Right atrium auricular region (tissue), 2 donors: Measurements from ENCODE around the gene RNF145. TPM values are rescaled to one million over a fixed set of nuclear protein-coding genes. Genes with fewer than 3 reads are reported as not detected.
A peak's percentile ranks its signal among the peaks of the same experiment; 100 is the strongest.

Experiments used
- DNase-seq: peaks from one replicate; pipeline ENCODE4 v3.0.0-alpha.2; 2019; ENCODE audit warnings: low spot score
- H3K27ac ChIP-seq, 2 donors: fragments of 200-600 bp; sonication (generic); 1 replicate in 1 of 2; 2 replicates in 1 of 2; pipeline ENCODE4 v1.5.1; 2016 to 2019
- H3K27me3 ChIP-seq, 2 donors: fragments of 200-600 bp; sonication (generic); one replicate each; pipeline versions ENCODE4 v1.5.1 to v1.6.0; 2017 to 2019
- H3K36me3 ChIP-seq: fragments of 200-600 bp; sonication (generic); one replicate; pipeline ENCODE4 v1.5.1; 2016
- H3K4me1 ChIP-seq, 2 donors: fragments of 200-600 bp; sonication (generic); one replicate each; pipeline versions ENCODE4 v1.5.1 to v1.6.0; 2017 to 2019
- H3K4me3 ChIP-seq, 2 donors: fragments of 200-600 bp; sonication (generic); 1 replicate in 1 of 2; 2 replicates in 1 of 2; pipeline ENCODE4 v1.5.1; 2017 to 2019; ENCODE audit warnings: mild to moderate bottlenecking in 1 of 2, moderate library complexity in 1 of 2
- H3K9me3 ChIP-seq, 2 donors: fragments of 200-600 bp; sonication (generic); one replicate each; pipeline ENCODE4 v1.5.1; 2019
- total RNA-seq, 2 donors: library from RNA; depleted of rRNA; stranded (reverse); fragments of >200 nt; gene quantifications; one replicate each; pipeline ENCODE4 v1.1.0, GENCODE V29; 2016
- TF ChIP-seq, protein P1 (sequence below), 2 donors: fragments of 200-600 bp; sonication (generic); IDR thresholded peaks; one replicate each; pipeline ENCODE4 v1.5.1; 2019; ENCODE audit warnings: antibody characterized with exemption in 2 of 2

Gene RNF145
- total RNA-seq, 2 donors from 2014 or later, result 18.1 to 29.9 TPM

DNA sequence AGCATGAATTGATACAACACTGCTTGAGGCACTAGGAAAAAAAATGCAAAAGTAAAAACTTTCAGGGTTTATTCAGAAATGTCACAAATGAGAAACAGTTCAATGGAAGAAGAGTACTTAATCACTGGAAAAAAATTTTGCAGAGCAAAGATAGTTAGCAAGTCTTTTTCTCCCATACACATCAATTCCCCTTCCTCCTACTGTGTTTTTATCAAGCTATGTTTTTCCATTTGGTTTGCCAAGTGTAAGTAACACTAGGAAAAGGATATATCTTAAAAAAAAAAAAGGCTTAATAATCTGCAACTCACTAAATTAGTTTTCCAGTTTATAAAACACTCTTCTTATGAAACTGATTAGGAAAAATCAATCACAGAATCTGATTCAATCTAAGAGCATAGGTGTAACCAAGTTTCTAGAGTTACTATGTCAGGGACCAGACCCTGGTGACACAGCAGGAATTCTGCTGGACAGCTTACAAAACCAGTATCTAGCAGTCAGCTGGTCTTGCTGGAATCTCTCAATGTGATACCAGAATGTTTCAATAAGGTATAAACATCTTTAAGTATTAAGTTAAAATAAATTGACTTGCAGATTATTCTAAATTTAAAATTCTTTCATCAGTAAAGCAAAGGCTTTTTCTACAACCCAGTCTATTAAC is 34.7 kb downstream of the RNF145 start:
- no peak for DNase-seq
- Histone ChIP-seq H3K36me3 (no peaks in the 10 kb centered on the region), H3K27me3 (no peaks in the 10 kb centered on the region), H3K9me3 (no peaks in the 10 kb centered on the region), H3K4me3 (no peak overlapping the region), H3K4me1 (peaks cover 0 to 41% of the 10 kb centered on the region in 2 donors), H3K27ac (peak overlapping the region; percentile 58 to 61)
- TF ChIP-seq, protein P1, sequence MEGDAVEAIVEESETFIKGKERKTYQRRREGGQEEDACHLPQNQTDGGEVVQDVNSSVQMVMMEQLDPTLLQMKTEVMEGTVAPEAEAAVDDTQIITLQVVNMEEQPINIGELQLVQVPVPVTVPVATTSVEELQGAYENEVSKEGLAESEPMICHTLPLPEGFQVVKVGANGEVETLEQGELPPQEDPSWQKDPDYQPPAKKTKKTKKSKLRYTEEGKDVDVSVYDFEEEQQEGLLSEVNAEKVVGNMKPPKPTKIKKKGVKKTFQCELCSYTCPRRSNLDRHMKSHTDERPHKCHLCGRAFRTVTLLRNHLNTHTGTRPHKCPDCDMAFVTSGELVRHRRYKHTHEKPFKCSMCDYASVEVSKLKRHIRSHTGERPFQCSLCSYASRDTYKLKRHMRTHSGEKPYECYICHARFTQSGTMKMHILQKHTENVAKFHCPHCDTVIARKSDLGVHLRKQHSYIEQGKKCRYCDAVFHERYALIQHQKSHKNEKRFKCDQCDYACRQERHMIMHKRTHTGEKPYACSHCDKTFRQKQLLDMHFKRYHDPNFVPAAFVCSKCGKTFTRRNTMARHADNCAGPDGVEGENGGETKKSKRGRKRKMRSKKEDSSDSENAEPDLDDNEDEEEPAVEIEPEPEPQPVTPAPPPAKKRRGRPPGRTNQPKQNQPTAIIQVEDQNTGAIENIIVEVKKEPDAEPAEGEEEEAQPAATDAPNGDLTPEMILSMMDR (IDR thresholded peaks at IDR 0.05), result no peak

DNA sequence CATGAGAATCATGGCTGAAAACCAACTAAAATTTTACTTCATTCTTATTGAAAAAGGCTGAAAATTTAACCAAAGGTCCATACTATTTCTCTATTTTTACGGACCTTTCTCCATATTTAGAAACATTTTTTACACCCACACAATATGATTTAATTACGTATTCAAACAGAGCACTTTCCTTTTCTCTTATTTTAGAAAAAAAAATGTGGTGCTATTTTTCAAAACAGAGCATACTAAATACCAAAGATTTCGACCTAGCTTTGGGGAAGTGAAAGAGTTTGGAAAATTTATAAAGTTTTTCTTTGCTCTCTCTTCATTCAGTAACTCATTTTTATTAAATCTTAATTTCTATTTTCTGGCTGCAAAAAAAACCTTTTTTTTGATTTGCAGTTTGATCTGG is 38.1 kb downstream of the RNF145 start:
- peaks cover 9% of the 10 kb centered on the region for H3K36me3 ChIP-seq
- TF ChIP-seq, protein P1 (IDR thresholded peaks at IDR 0.05), result no peak
- H3K4me1 ChIP-seq, result peaks cover 0 to 27% of the 10 kb centered on the region in 2 donors
- no peak overlapping the region for H3K4me3 ChIP-seq
- no peaks in the 10 kb centered on the region for H3K9me3 ChIP-seq
- no peak for DNase-seq
- H3K27me3 ChIP-seq, result no peaks in the 10 kb centered on the region
- no peak overlapping the region for H3K27ac ChIP-seq

DNA sequence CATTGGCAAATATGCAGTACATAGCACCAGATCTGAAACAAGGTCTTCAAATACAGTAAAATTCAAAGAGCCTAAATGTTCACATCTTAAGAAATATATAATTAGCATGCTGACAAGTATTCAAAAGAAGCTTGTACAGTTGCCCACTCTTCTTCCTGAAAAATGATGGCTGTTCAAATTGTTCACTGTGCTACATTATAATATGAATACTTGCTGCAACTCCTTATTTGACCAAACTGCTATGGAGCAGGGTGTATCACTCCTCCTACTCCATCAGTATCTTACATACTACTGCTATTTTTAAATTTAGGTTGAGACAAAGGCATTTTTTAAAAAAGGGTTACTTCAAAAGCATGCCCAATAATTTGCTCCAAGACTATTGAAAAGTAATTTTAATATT is 39.3 kb downstream of the RNF145 start:
- H3K4me3 ChIP-seq, result no peak overlapping the region

DNA sequence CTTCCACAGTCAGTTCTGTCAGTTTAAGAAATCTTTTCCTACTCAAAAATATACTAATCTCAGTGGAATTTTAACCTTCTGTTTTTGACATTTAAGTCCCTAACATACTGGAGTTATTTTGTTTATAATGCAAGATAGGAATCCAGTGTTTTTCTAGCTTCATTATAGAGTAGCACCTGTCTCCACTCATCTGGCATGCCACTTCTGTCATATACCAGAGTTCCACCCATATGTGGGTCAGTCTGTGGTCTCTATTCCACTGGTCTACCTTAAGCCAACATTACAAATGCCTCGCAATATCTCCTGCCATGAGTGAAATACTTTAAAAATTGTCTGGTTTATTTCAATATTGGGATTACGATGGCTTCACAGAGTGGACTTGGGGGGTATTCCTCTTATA is 42.9 kb downstream of the RNF145 start:
- peaks cover 10% of the 10 kb centered on the region for H3K36me3 ChIP-seq
- DNase-seq, result no peak
- H3K4me1 ChIP-seq, result no peaks in the 10 kb centered on the region
- no peak overlapping the region for H3K4me3 ChIP-seq
- H3K27me3 ChIP-seq, result no peaks in the 10 kb centered on the region
- TF ChIP-seq, protein P1 (IDR thresholded peaks at IDR 0.05), result no peak
- no peaks in the 10 kb centered on the region for H3K9me3 ChIP-seq
- H3K27ac ChIP-seq, result no peak overlapping the region

More for the DNA sequence above, 39.3 kb downstream of the RNF145 start:
- DNase-seq, result no peak
- Histone ChIP-seq H3K9me3 (no peaks in the 10 kb centered on the region), H3K27ac (no peak overlapping the region), H3K36me3 (peaks cover 9% of the 10 kb centered on the region), H3K4me1 (peaks cover 0 to 14% of the 10 kb centered on the region in 2 donors), H3K27me3 (no peaks in the 10 kb centered on the region)
- TF ChIP-seq, protein P1 (IDR thresholded peaks at IDR 0.05), result no peak

DNA sequence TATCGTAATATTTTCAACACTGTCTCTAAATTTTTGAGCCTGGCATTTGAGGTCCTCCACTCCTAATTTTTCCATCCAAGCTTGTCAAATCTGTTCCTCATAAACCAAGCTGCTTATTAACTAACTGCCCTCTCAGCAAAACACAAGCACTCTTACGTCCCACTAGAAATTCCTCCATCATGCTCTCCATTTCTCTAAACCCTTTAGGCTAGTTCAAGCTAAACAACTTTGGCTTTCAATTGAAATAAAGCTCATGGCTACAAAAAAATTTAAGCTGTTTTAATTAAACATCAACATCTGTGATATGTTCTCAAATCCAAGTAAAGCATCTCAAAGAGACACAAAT is 45.7 kb downstream of the RNF145 start:
- TF ChIP-seq, protein P1 (IDR thresholded peaks at IDR 0.05), result no peak
- Histone ChIP-seq H3K4me1 (no peaks in the 10 kb centered on the region), H3K27me3 (no peaks in the 10 kb centered on the region), H3K9me3 (no peaks in the 10 kb centered on the region), H3K36me3 (peaks cover 31% of the 10 kb centered on the region), H3K27ac (no peak overlapping the region), H3K4me3 (no peak overlapping the region)
- DNase-seq, result no peak
